Peyer's patch (tissue), 4 donors: Measurements from ENCODE around the gene FAM229B. TPM values are rescaled to one million over a fixed set of nuclear protein-coding genes. Genes with fewer than 3 reads are reported as not detected.

ENCODE experiments used
- DNase-seq, 3 donors: peaks; one replicate each; pipeline ENCODE4 v3.0.0-alpha.2; 2017 to 2019
- H3K27ac ChIP-seq, 4 donors: fragments of 200-600 bp; sonication (generic); one replicate each; pipeline ENCODE4 v1.5.1; 2016 to 2019
- H3K27me3 ChIP-seq, 2 donors: fragments of 200-600 bp; sonication (generic); one replicate each; pipeline ENCODE4 v1.5.1; 2019
- H3K36me3 ChIP-seq, 3 donors: fragments of 200-600 bp; sonication (generic); one replicate each; pipeline ENCODE4 v1.5.1; 2016 to 2019
- H3K4me1 ChIP-seq, 4 donors: fragments of 200-600 bp; sonication (generic); one replicate each; pipeline ENCODE4 v1.5.1; 2016 to 2019
- H3K4me3 ChIP-seq, 4 donors: fragments of 200-600 bp; sonication (generic); 1 replicate in 3 of 4; 2 replicates in 1 of 4; pipeline ENCODE4 v1.5.1; 2016 to 2019; ENCODE audit warnings: mild to moderate bottlenecking in 1 of 4
- H3K9me3 ChIP-seq, 4 donors: fragments of 200-600 bp; sonication (generic); one replicate each; pipeline ENCODE4 v1.5.1; 2016 to 2019; ENCODE audit warnings: mild to moderate bottlenecking in 1 of 4
- POLR2A ChIP-seq, 2 donors: fragments of 450-650 bp; IDR thresholded peaks; one replicate each; pipeline ENCODE4 v1.5.1; 2017; ENCODE audit warnings: antibody characterized with exemption in 2 of 2, mild to moderate bottlenecking in 2 of 2, moderate library complexity in 2 of 2
- total RNA-seq, 4 donors: library from RNA; depleted of rRNA; stranded (reverse); fragments of >200 nt; gene quantifications; one replicate each; pipeline ENCODE4 v1.1.0, GENCODE V29; 2016
- TF ChIP-seq, protein P1 (sequence below), 6 experiments: fragments of 450-650 bp in 4 of 6; fragments of 200-600 bp in 2 of 6; sonication (generic) in 1 of 6; IDR thresholded peaks; one replicate each; pipeline ENCODE4 v1.5.1; 2017 to 2019; ENCODE audit warnings: antibody characterized with exemption in 6 of 6, mild to moderate bottlenecking in 3 of 6, moderate library complexity in 1 of 6

FAM229B gene
- total RNA-seq, 4 donors from 2014 or later, result 1.2 to 13.2 (median 2.9) TPM; not detected in 1

DNA sequence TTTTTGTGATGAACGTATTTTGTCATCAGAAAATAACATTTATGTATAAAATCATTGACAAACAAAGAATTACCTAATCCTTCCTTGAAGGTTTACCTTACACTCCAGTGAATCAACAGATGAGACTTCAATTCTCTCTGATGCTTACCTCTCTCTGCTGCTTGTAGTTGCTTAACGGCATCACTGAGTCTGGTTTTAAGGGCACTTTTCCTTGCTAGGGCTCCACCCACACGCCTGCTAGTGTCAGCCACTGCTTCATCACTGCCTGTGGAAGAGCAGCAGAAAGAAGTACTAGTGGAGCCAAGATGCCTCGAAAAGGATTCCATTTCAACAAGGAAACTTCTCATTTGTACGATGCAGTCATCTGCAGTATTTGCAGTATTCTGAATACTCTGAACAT is 63.0 kb downstream of the FAM229B start:
- no peak for DNase-seq
- Histone ChIP-seq H3K4me1 (peaks cover 0 to under 1% (median 0%) of the 10 kb centered on the region in 4 donors), H3K27ac (peak overlapping the region in 3 of 4 donors; percentile 16 to 58 (median 58)), H3K36me3 (peaks cover 0 to 6% (median 0%) of the 10 kb centered on the region in 3 donors), H3K9me3 (no peaks in the 10 kb centered on the region), H3K4me3 (no peak overlapping the region), H3K27me3 (no peaks in the 10 kb centered on the region)
- TF ChIP-seq POLR2A (IDR thresholded peaks at IDR 0.05), result no peak
- TF ChIP-seq, protein P1, sequence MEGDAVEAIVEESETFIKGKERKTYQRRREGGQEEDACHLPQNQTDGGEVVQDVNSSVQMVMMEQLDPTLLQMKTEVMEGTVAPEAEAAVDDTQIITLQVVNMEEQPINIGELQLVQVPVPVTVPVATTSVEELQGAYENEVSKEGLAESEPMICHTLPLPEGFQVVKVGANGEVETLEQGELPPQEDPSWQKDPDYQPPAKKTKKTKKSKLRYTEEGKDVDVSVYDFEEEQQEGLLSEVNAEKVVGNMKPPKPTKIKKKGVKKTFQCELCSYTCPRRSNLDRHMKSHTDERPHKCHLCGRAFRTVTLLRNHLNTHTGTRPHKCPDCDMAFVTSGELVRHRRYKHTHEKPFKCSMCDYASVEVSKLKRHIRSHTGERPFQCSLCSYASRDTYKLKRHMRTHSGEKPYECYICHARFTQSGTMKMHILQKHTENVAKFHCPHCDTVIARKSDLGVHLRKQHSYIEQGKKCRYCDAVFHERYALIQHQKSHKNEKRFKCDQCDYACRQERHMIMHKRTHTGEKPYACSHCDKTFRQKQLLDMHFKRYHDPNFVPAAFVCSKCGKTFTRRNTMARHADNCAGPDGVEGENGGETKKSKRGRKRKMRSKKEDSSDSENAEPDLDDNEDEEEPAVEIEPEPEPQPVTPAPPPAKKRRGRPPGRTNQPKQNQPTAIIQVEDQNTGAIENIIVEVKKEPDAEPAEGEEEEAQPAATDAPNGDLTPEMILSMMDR (IDR thresholded peaks at IDR 0.05), result no peak

Other genes starting within 250 kb of the FAM229B start
- 100 to 1,000 TPM in 1 of 4 donors, 10 to 100 TPM in 3; 55.3 to 249 (median 74.3) TPM for gene FYN, start 214.1 kb upstream of the FAM229B start, total RNA-seq
- not detected for gene CCN6, start 33.5 kb upstream of the FAM229B start, total RNA-seq
- gene TUBE1, start 109 bp upstream of the FAM229B start, total RNA-seq, result 10 to 100 TPM; 20.1 to 46.2 (median 24.9) TPM
- gene LAMA4, start 167.0 kb downstream of the FAM229B start, total RNA-seq, result 10 to 100 TPM in 3 of 4 donors, 1 to 10 TPM in 1; 10.0 to 99.0 (median 28.9) TPM